ENCODE results near the gene CTIF. TPM values are rescaled to one million over a fixed set of nuclear protein-coding genes. Genes with fewer than 3 reads are reported as not detected.

Gene CTIF
- total RNA-seq, 3 donors from 2014 or later = 13.2 to 50.3 (median 19.6) TPM

DNA sequence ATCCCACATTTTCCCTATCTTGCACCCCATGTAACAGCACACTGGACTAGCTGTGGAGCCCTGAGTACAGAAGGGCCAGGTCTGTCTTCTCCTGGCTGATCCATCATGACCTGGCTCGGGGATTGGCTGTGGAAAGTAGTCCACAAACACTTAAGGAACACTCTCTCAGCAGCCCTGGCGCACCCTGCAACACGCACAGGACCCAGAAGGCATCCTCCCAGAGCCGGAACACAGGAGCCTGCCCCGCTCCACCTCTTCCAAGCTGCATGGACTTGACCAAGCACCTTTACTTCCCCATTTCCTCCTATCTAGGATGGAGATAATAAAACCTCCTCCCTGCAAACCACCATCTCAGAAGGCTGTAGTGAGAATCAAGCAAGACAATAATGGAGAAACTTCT, 151.7 kb downstream of the CTIF start:
- Histone ChIP-seq H3K36me3 (ENCODE audit: low read depth) (no peaks in the 10 kb centered on the region), H3K4me1 (ENCODE audit: low read depth) (no peaks in the 10 kb centered on the region), H3K9me3 (no peaks in the 10 kb centered on the region), H3K4me3 (no peak overlapping the region)
- ATAC-seq (no peak), DNase-seq (no peak)
- intact Hi-C loops (cut with DNase I, micrococcal nuclease) = no loop called here
- TF ChIP-seq CTCF (IDR thresholded peaks at IDR 0.05) = no peak

DNA sequence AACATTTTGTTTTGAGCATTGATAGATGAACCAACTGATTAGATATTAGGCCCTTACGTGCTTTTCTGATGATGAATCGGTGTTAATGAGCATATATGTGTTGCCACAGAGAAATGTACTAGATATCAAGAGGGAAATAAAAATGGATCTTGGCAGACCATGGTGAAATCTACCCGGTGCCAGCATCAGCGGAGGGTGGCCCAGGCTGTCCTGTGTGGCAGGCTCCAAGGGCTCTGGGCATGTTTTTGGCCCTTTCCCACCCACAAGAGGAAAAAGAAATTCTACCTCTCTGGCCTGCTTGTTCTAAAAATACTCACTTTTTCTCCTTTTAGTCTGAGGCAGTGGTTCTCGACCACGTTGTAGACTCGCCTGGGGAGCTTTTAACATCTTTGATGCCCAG, 154.2 kb downstream of the CTIF start:
- no peak for TF ChIP-seq CTCF (IDR thresholded peaks at IDR 0.05)
- H3K36me3 ChIP-seq (ENCODE audit: low read depth) = no peaks in the 10 kb centered on the region
- H3K4me3 ChIP-seq = no peak overlapping the region
- DNase-seq (no peak), ATAC-seq (no peak)
- intact Hi-C loops (cut with DNase I, micrococcal nuclease) = no loop called here
- no peaks in the 10 kb centered on the region for H3K9me3 ChIP-seq
- H3K4me1 ChIP-seq (ENCODE audit: low read depth) = no peaks in the 10 kb centered on the region

- TF ChIP-seq CTCF (IDR thresholded peaks at IDR 0.05) = no peak
- intact Hi-C loops (cut with DNase I, micrococcal nuclease) = no loop called here
- H3K4me3 ChIP-seq = no peak overlapping the region
- DNase-seq (no peak), ATAC-seq (no peak)
- no peaks in the 10 kb centered on the region for H3K4me1 ChIP-seq (ENCODE audit: low read depth)
- no peaks in the 10 kb centered on the region for H3K9me3 ChIP-seq
- no peaks in the 10 kb centered on the region for H3K36me3 ChIP-seq (ENCODE audit: low read depth)
These were observed 154.9 kb downstream of the CTIF start for GRCh38 chr18:48693625-48694262.

- no peaks in the 10 kb centered on the region for H3K9me3 ChIP-seq
- no peaks in the 10 kb centered on the region for H3K36me3 ChIP-seq (ENCODE audit: low read depth)
- intact Hi-C loops (cut with DNase I, micrococcal nuclease) = no loop called here
- H3K4me1 ChIP-seq (ENCODE audit: low read depth) = no peaks in the 10 kb centered on the region
- DNase-seq (no peak), ATAC-seq (no peak)
- no peak for TF ChIP-seq CTCF (IDR thresholded peaks at IDR 0.05)
- H3K4me3 ChIP-seq = no peak overlapping the region
These were observed 155.5 kb downstream of the CTIF start for GRCh38 chr18:48694295-48694694.

- intact Hi-C loops (cut with DNase I, micrococcal nuclease) = no loop called here
- Histone ChIP-seq H3K36me3 (ENCODE audit: low read depth) (no peaks in the 10 kb centered on the region), H3K4me1 (ENCODE audit: low read depth) (no peaks in the 10 kb centered on the region), H3K4me3 (no peak overlapping the region), H3K9me3 (no peaks in the 10 kb centered on the region)
- DNase-seq = no peak
- no peak for TF ChIP-seq CTCF (IDR thresholded peaks at IDR 0.05)
- ATAC-seq = no peak
These were observed 156.8 kb downstream of the CTIF start for GRCh38 chr18:48695671-48696070.

- Histone ChIP-seq H3K9me3 (no peaks in the 10 kb centered on the region), H3K36me3 (ENCODE audit: low read depth) (no peaks in the 10 kb centered on the region), H3K4me3 (no peak overlapping the region), H3K4me1 (ENCODE audit: low read depth) (no peaks in the 10 kb centered on the region)
- intact Hi-C loops (cut with DNase I, micrococcal nuclease) = no loop called here
- ATAC-seq = no peak
- TF ChIP-seq CTCF (IDR thresholded peaks at IDR 0.05) = no peak
- no peak for DNase-seq
These were observed 157.4 kb downstream of the CTIF start for GRCh38 chr18:48696218-48696617.

Data from mucosa of descending colon (tissue), 3 donors.